PC-9 (cell line): Measurements from ENCODE around the gene NOX3.

Source experiments
- EZH2 ChIP-seq: fragments of 200-600 bp; sonication (generic); IDR thresholded peaks from 2 replicates; pipeline ENCODE4 v1.8.0; 2017; ENCODE audit warnings: antibody characterized with exemption, low read depth
- TF ChIP-seq, protein P1 (sequence below): fragments of 200-600 bp; sonication (generic); conservative IDR thresholded peaks from 2 replicates; pipeline ENCODE4 v1.6.1; 2017; ENCODE audit warnings: mixed run types, antibody characterized with exemption, mild to moderate bottlenecking, moderate library complexity

DNA sequence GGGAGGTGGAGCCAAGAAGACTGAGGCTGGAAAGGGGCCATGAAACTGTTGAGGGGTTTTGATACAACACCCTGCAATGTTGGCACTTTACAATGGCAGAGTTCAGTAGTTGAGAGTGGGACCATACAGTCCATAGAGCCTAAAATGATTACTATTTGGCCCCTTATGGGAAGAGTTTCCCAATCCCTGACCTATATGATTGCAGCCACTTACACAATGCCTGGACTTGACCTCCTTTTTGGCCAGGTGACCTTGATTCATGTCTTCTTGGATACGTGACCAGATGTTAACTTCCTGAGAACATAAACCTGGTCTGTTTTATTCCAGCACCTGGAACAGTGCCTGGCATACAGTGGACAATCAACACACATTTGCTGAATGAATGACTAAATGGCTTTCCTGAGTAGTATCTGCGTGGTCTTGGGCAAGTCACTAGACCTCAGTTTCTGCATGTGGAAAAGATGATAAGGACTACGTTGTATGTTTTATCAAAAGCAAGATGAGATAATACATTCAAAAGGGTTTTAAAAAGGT, 58.4 kb downstream of the NOX3 start:
- TF ChIP-seq, protein P1, sequence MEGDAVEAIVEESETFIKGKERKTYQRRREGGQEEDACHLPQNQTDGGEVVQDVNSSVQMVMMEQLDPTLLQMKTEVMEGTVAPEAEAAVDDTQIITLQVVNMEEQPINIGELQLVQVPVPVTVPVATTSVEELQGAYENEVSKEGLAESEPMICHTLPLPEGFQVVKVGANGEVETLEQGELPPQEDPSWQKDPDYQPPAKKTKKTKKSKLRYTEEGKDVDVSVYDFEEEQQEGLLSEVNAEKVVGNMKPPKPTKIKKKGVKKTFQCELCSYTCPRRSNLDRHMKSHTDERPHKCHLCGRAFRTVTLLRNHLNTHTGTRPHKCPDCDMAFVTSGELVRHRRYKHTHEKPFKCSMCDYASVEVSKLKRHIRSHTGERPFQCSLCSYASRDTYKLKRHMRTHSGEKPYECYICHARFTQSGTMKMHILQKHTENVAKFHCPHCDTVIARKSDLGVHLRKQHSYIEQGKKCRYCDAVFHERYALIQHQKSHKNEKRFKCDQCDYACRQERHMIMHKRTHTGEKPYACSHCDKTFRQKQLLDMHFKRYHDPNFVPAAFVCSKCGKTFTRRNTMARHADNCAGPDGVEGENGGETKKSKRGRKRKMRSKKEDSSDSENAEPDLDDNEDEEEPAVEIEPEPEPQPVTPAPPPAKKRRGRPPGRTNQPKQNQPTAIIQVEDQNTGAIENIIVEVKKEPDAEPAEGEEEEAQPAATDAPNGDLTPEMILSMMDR, result no peak
- no peak for TF ChIP-seq EZH2
